Tibial artery (tissue), 4 donors: ENCODE results near the gene APLP2.

Experiments
- DNase-seq, 2 donors: peaks; one replicate each; pipeline ENCODE4 v3.0.0-alpha.2; 2019
- H3K27ac ChIP-seq, 2 donors: fragments of 200-600 bp; sonication (generic) in 1 of 2; 1 replicate in 1 of 2; 2 replicates in 1 of 2; pipeline ENCODE4 v1.5.1; 2018 to 2019; ENCODE audit warnings: mild to moderate bottlenecking in 1 of 2
- H3K27me3 ChIP-seq, 2 donors: fragments of 200-600 bp; sonication (generic) in 1 of 2; one replicate each; pipeline versions ENCODE4 v1.5.1 to v1.6.0; 2016 to 2019
- H3K36me3 ChIP-seq, 3 donors: fragments of 200-600 bp; sonication (generic) in 2 of 3; one replicate each; pipeline ENCODE4 v1.5.1; 2016 to 2019; ENCODE audit warnings: mild to moderate bottlenecking in 2 of 3
- H3K4me1 ChIP-seq, 4 donors: fragments of 200-600 bp; sonication (generic) in 2 of 4; 1 replicate in 3 of 4; 2 replicates in 1 of 4; pipeline ENCODE4 v1.5.1; 2016 to 2019
- H3K4me3 ChIP-seq, 2 donors: fragments of 200-600 bp; sonication (generic) in 1 of 2; 1 replicate in 1 of 2; 2 replicates in 1 of 2; pipeline ENCODE4 v1.5.1; 2018 to 2019; ENCODE audit warnings: mild to moderate bottlenecking in 2 of 2
- H3K9me3 ChIP-seq, 3 donors: fragments of 200-600 bp; sonication (generic) in 1 of 3; one replicate each; pipeline ENCODE4 v1.5.1; 2016 to 2019
- CTCF ChIP-seq, 2 experiments: fragments of 200-600 bp in 1 of 2; fragments of 450-650 bp in 1 of 2; IDR thresholded peaks; one replicate each; pipeline ENCODE4 v1.5.1; 2017 to 2019; ENCODE audit warnings: antibody characterized with exemption in 2 of 2, mild to moderate bottlenecking in 1 of 2, moderate library complexity in 1 of 2
- intact Hi-C: fragments of 100-400 bp; cut with DNase I; formaldehyde crosslinking; loops from one replicate; pipeline ENCODE4 v1.15.0; 2023; ENCODE audit warnings: low total_unique reads

The APLP2 gene

DNA sequence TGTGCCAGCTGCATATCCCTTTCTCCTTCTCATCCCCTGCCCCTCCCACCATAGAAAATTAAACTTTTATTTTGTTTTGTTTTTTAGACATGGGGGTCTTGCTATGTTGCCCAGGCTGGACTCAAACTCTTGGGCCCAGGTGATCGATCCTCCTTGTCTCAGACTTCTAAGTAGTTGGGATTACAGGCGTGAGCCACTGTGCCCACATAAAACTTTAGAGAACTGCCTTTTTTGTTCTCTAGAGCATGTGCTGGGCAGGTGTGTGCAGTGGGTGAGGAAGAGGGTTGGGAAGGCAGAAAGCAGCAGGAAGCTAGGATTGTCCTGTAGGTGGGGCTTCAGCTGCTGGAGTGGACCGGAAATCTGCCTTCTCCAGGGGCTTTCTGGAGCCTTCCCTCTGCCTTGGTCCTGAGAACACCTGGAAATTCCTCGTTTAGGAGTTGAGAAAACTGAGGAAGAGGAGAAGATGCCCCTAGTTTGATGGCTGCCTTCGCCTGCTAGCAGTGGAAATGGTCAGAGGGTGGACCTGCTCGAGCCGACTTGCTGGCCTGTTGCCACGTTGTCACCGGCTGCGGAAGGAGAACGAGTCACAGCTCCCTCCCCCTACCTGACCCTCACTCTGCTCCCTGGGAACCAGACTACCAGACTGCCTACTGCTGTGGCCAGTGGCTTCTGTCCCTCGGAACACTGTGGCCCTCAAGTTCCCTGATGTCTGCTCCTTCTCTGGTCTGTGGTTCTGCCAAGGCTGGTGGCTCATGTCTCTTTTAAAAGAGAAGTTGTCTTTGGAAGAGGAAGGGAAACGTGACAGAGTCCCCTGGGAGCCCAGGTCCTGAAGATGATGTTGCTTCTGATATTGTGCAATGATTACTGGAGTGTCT lies 93.9 kb downstream of the APLP2 start:
- TF ChIP-seq CTCF (IDR thresholded peaks at IDR 0.05) = no peak
- Histone ChIP-seq H3K4me3 (no peak overlapping the region), H3K27ac (no peak overlapping the region), H3K27me3 (peaks cover 0 to 62% of the 10 kb centered on the region in 2 donors), H3K36me3 (no peaks in the 10 kb centered on the region), H3K9me3 (no peaks in the 10 kb centered on the region), H3K4me1 (peaks cover 0 to 20% (median 14%) of the 10 kb centered on the region in 4 donors)
- DNase-seq = peak in 1 of 2 donors; percentile 45
- intact Hi-C loops = no loop called here

DNA sequence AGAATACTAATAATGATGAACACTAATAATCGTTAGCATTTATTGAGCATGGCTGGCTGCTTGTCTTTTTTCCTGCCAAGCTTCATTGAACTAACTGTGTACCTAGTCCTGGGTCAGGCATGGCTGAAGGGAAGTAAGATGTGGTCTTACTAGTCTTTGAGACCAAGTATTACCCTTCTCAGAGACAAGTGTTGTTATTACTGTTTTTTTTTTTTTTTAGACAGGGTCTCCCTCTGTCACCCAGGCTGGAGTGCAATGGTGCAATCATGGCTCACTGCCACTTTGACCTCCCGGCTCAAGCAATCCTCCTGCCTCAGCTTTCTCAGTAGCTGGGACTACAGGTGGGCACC lies 94.5 kb downstream of the APLP2 start:
- TF ChIP-seq CTCF (IDR thresholded peaks at IDR 0.05) = no peak
- Histone ChIP-seq H3K27me3 (peaks cover 0 to 58% of the 10 kb centered on the region in 2 donors), H3K9me3 (no peaks in the 10 kb centered on the region), H3K4me3 (no peak overlapping the region), H3K27ac (no peak overlapping the region), H3K36me3 (no peaks in the 10 kb centered on the region), H3K4me1 (peaks cover 0 to 19% (median 14%) of the 10 kb centered on the region in 4 donors)
- no peak for DNase-seq
- intact Hi-C loops = no loop called here

DNA sequence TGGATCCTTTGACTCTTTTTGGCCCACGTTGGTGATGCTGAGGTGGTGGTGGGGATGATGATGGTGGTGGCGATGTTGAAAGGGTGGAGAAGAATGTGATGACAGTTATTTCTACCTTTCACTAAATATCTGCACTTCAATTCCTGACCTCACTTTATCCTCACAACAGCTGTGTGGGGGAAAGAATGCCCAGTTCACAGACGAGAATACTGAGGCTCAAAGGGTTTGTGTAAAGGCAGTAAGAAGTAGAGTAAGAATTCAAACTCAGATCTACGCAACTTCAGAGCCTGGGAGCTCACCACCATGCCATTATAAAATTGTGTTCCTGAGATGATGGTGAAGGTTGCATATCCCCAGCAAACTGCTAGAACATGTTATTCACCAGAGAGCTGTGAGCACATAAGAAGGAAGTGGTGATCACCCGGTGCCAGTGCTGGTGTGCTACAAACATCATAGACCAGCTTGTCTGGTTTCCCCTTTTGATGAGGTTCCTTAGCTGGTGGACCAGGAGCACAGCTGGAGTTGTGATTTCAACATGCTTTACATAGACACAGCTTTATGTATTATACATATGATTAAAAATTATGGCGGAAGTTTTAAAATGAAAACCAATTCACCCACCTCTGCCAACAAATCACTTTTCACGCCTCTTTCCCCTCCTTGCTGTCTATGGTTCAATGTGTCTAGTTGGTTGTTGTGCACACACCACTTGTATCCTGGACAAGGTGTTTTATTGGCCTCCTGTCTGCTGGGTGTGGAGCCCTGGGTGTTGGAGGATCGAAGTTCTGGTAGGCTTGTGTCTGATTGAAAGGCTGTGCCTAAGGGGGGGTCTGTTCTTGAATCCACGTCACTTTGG lies 96.1 kb downstream of the APLP2 start:
- Histone ChIP-seq H3K4me3 (no peak overlapping the region), H3K36me3 (no peaks in the 10 kb centered on the region), H3K27me3 (peaks cover 0 to 41% of the 10 kb centered on the region in 2 donors), H3K4me1 (peaks cover 0 to 6% (median 1%) of the 10 kb centered on the region in 4 donors), H3K9me3 (no peaks in the 10 kb centered on the region), H3K27ac (no peak overlapping the region)
- peak in 1 of 2 donors; percentile 53 for DNase-seq
- intact Hi-C loops = no loop called here
- no peak for TF ChIP-seq CTCF (IDR thresholded peaks at IDR 0.05)

DNA sequence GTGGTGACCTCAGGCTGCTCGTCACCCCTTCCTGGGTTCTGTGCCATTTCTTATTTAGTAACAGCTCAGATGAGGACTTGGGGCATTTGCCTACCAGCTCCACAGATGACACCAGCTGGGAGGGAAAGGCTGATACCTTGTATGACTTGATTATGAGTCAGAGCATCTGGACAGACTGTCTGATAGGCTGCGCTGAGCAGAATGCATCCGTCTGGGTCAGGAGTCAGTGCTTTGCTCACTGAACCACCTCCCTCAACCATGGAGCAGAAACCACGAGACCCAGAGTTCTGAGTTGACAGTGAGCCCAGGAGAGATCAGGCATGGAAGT lies 96.7 kb downstream of the APLP2 start:
- TF ChIP-seq CTCF (IDR thresholded peaks at IDR 0.05) = no peak
- no peak for DNase-seq
- no peaks in the 10 kb centered on the region for H3K36me3 ChIP-seq
- no peak overlapping the region for H3K27ac ChIP-seq
- H3K4me1 ChIP-seq = peaks cover 0 to 2% (median under 1%) of the 10 kb centered on the region in 4 donors
- peaks cover 0 to 35% of the 10 kb centered on the region in 2 donors for H3K27me3 ChIP-seq
- intact Hi-C loops = no loop called here
- no peaks in the 10 kb centered on the region for H3K9me3 ChIP-seq
- no peak overlapping the region for H3K4me3 ChIP-seq

DNA sequence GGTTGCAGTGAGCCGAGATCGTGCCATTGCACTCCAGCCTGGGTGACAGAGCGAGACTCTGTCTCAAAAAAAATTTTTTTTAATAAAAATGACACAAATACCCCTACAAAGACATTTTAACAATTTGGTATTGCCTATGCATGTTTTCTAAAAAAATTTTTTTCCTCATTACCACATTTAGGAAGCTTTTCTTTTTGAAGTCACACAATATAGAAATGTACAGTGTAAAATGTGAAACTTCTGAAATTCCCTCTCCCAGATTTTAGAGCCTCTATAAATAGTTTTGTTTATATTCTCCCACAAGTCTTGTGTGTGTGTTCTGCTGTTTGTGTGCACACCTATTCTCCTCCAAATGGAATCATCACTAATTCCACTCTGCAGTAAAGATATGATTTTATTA lies 97.5 kb downstream of the APLP2 start:
- H3K4me3 ChIP-seq = no peak overlapping the region
- intact Hi-C loops = no loop called here
- H3K9me3 ChIP-seq = no peaks in the 10 kb centered on the region
- no peak for DNase-seq
- H3K36me3 ChIP-seq = no peaks in the 10 kb centered on the region
- no peak overlapping the region for H3K27ac ChIP-seq
- TF ChIP-seq CTCF (IDR thresholded peaks at IDR 0.05) = no peak
- peaks cover 0 to 28% of the 10 kb centered on the region in 2 donors for H3K27me3 ChIP-seq
- H3K4me1 ChIP-seq = peaks cover 0 to 2% (median 0%) of the 10 kb centered on the region in 4 donors
